Right lobe of liver (tissue), 6 donors: ENCODE data around the gene LEF1. TPM values are rescaled to one million over a fixed set of nuclear protein-coding genes. Genes with fewer than 3 reads are reported as not detected.

Source experiments
- ATAC-seq, 4 donors: fragments of 200-7000 bp; cut with Tn5 transposase; one replicate each; pipeline ENCODE4 v1.9.1; 2020; ENCODE audit warnings: mild to moderate bottlenecking in 4 of 4, moderate library complexity in 4 of 4
- DNase-seq, 3 donors: peaks; one replicate each; pipeline ENCODE4 v3.0.0-alpha.2; 2020
- H3K27ac ChIP-seq, 3 donors: fragments of 200-600 bp; one replicate each; pipeline ENCODE4 v1.8.0; 2022
- H3K27me3 ChIP-seq, 2 donors: fragments of 200-600 bp; one replicate each; pipeline ENCODE4 v1.8.0; 2022
- H3K36me3 ChIP-seq, 4 donors: fragments of 200-600 bp; sonication (generic) in 1 of 4; one replicate each; pipeline versions ENCODE4 v1.5.1 to v1.8.0; 2017 to 2022; ENCODE audit warnings: control low read depth in 1 of 4
- H3K4me1 ChIP-seq, 4 donors: fragments of 200-600 bp; sonication (generic) in 1 of 4; one replicate each; pipeline versions ENCODE4 v1.5.1 to v1.8.0; 2017 to 2022; ENCODE audit warnings: control low read depth in 1 of 4
- H3K4me3 ChIP-seq, 3 donors: fragments of 200-600 bp; one replicate each; pipeline ENCODE4 v1.8.0; 2022
- H3K9me3 ChIP-seq, 4 donors: fragments of 200-600 bp; sonication (generic) in 1 of 4; one replicate each; pipeline versions ENCODE4 v1.5.1 to v1.8.0; 2017 to 2022; ENCODE audit warnings: control low read depth in 1 of 4
- CTCF ChIP-seq, 4 donors: fragments of 200-600 bp in 3 of 4; fragments of 450-650 bp in 1 of 4; IDR thresholded peaks; one replicate each; pipeline versions ENCODE4 v1.5.1 to v1.8.0; 2016 to 2022; ENCODE audit warnings: antibody characterized with exemption in 4 of 4, mild to moderate bottlenecking in 2 of 4
- POLR2A ChIP-seq: fragments of 450-650 bp; IDR thresholded peaks from one replicate; pipeline ENCODE4 v1.6.1; 2017; ENCODE audit warnings: antibody characterized with exemption, mild to moderate bottlenecking
- WGBS: methylation state at CpG from one replicate; pipeline ENCODE4 v1.1.6; 2018; ENCODE audit warnings: low coverage, low lambda C conversion rate; ENCODE audit not compliant: insufficient coverage; ENCODE audit errors: missing lambda C conversion rate; 5-methylcytosine and 5-hydroxymethylcytosine counted together
- intact Hi-C, 2 donors: fragments of 100-400 bp; cut with DNase I; formaldehyde crosslinking; loops; one replicate each; pipeline versions ENCODE4 v1.11.2 to v1.14.1; 2022
- total RNA-seq, 6 experiments: library from RNA; depleted of rRNA in 2 of 6; stranded (reverse); fragments of >200 nt in 2 of 6; fragmentation: NEBNext Ultra II Directional in 3 of 6; extraction: Animal tissue kit (Norgen Biotek cat#: 25700) in 3 of 6; gene quantifications; one replicate each; pipeline versions ENCODE4 v1.1.0 to v1.2.4, GENCODE V29; 2016 to 2023
- donor health status: DM: no; HTN: yes; CAD: no.
- donor health status: DM: no; HTN: no; CAD: no.
- donor health status: DM: no; HTN: no; CAD: no.
- donor health status: DM: no; HTN: yes; CAD: no.
- donor health status: DM: no; HTN: yes; CAD: no.

Gene LEF1
- total RNA-seq, 6 experiments from 2014 or later: 0.19 to 0.66 (median 0.42) TPM; not detected in 1

- no peaks in the 10 kb centered on the region for H3K9me3 ChIP-seq
- intact Hi-C loops: no loop called here
- DNase-seq (no peak), ATAC-seq (peak in 1 of 4 donors; percentile 20)
- no peaks in the 10 kb centered on the region for H3K27me3 ChIP-seq
- no peaks in the 10 kb centered on the region for H3K4me1 ChIP-seq
- H3K27ac ChIP-seq: no peak overlapping the region
- no peak overlapping the region for H3K4me3 ChIP-seq
- H3K36me3 ChIP-seq: peaks cover 0 to 43% (median 6%) of the 10 kb centered on the region in 4 donors
- TF ChIP-seq POLR2A: no peak
- TF ChIP-seq CTCF (IDR thresholded peaks at IDR 0.05): no peak
- 72% methylated on average over 6 of the region's 7 CpGs for WGBS
Measured at GRCh38 chr4:108036213-108036612, 132.5 kb downstream of the LEF1 start.

GRCh38 chr4:108035691-108036090 lies 133.0 kb downstream of the LEF1 start:
- no peaks in the 10 kb centered on the region for H3K9me3 ChIP-seq
- H3K36me3 ChIP-seq: peaks cover 0 to 48% (median 6%) of the 10 kb centered on the region in 4 donors
- no peak overlapping the region for H3K4me3 ChIP-seq
- intact Hi-C loops: no loop called here
- no peak overlapping the region for H3K27ac ChIP-seq
- TF ChIP-seq CTCF (IDR thresholded peaks at IDR 0.05): no peak
- TF ChIP-seq POLR2A: no peak
- H3K27me3 ChIP-seq: no peaks in the 10 kb centered on the region
- DNase-seq: no peak
- 86% methylated on average over 6 of the region's 6 CpGs for WGBS
- H3K4me1 ChIP-seq: no peaks in the 10 kb centered on the region
- ATAC-seq: no peak

- Histone ChIP-seq H3K9me3 (no peaks in the 10 kb centered on the region), H3K4me1 (no peaks in the 10 kb centered on the region), H3K27me3 (no peaks in the 10 kb centered on the region), H3K4me3 (no peak overlapping the region), H3K36me3 (peaks cover 0 to 55% (median 9%) of the 10 kb centered on the region in 4 donors), H3K27ac (no peak overlapping the region)
- intact Hi-C loops: no loop called here
- no peak for ATAC-seq
- TF ChIP-seq POLR2A (no peak), CTCF (IDR thresholded peaks at IDR 0.05) (no peak)
- 81% methylated on average over 7 of the region's 7 CpGs for WGBS
- DNase-seq: no peak
Measured at GRCh38 chr4:108034565-108034964, 134.2 kb downstream of the LEF1 start.

GRCh38 chr4:108033348-108033747 lies 135.4 kb downstream of the LEF1 start:
- intact Hi-C loops: no loop called here
- H3K36me3 ChIP-seq: peaks cover 0 to 66% (median 14%) of the 10 kb centered on the region in 4 donors
- H3K4me3 ChIP-seq: no peak overlapping the region
- no peak for TF ChIP-seq CTCF (IDR thresholded peaks at IDR 0.05)
- TF ChIP-seq POLR2A: no peak
- no peaks in the 10 kb centered on the region for H3K4me1 ChIP-seq
- DNase-seq (no peak), ATAC-seq (no peak)
- no peaks in the 10 kb centered on the region for H3K27me3 ChIP-seq
- H3K27ac ChIP-seq: no peak overlapping the region
- no peaks in the 10 kb centered on the region for H3K9me3 ChIP-seq

- Histone ChIP-seq H3K36me3 (peaks cover 0 to 82% (median 21%) of the 10 kb centered on the region in 4 donors), H3K4me3 (no peak overlapping the region), H3K9me3 (no peaks in the 10 kb centered on the region), H3K27ac (no peak overlapping the region), H3K4me1 (no peaks in the 10 kb centered on the region), H3K27me3 (no peaks in the 10 kb centered on the region)
- WGBS: 96% methylated on average over 4 of the region's 4 CpGs
- no peak for TF ChIP-seq POLR2A
- no peak for TF ChIP-seq CTCF (IDR thresholded peaks at IDR 0.05)
- DNase-seq (no peak), ATAC-seq (no peak)
- intact Hi-C loops: no loop called here
Measured at GRCh38 chr4:108031427-108032083, 137.2 kb downstream of the LEF1 start.
